VCaP (cell line): ENCODE data around the gene RXRB.

Experiments
- H3K27ac ChIP-seq: fragments of 450-650 bp; 2 replicates; pipeline ENCODE4 v1.5.1; 2017
- TF ChIP-seq, protein P1 (sequence below): fragments of 450-650 bp; conservative IDR thresholded peaks from 2 replicates; pipeline ENCODE4 v1.5.1; 2017; ENCODE audit warnings: mild to moderate bottlenecking, moderate library complexity

RXRB gene

GRCh38 chr6:33176906-33177305 lies 23.6 kb downstream of the RXRB start:
- TF ChIP-seq, protein P1, sequence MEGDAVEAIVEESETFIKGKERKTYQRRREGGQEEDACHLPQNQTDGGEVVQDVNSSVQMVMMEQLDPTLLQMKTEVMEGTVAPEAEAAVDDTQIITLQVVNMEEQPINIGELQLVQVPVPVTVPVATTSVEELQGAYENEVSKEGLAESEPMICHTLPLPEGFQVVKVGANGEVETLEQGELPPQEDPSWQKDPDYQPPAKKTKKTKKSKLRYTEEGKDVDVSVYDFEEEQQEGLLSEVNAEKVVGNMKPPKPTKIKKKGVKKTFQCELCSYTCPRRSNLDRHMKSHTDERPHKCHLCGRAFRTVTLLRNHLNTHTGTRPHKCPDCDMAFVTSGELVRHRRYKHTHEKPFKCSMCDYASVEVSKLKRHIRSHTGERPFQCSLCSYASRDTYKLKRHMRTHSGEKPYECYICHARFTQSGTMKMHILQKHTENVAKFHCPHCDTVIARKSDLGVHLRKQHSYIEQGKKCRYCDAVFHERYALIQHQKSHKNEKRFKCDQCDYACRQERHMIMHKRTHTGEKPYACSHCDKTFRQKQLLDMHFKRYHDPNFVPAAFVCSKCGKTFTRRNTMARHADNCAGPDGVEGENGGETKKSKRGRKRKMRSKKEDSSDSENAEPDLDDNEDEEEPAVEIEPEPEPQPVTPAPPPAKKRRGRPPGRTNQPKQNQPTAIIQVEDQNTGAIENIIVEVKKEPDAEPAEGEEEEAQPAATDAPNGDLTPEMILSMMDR, result no peak
- H3K27ac ChIP-seq, result no peak overlapping the region

GRCh38 chr6:33175436-33176069 lies 24.9 kb downstream of the RXRB start:
- no peak overlapping the region for H3K27ac ChIP-seq
- TF ChIP-seq, protein P1, result no peak

- TF ChIP-seq, protein P1, result no peak
- H3K27ac ChIP-seq, result no peak overlapping the region
Measured at GRCh38 chr6:33174784-33175183, 25.7 kb downstream of the RXRB start.

DNA sequence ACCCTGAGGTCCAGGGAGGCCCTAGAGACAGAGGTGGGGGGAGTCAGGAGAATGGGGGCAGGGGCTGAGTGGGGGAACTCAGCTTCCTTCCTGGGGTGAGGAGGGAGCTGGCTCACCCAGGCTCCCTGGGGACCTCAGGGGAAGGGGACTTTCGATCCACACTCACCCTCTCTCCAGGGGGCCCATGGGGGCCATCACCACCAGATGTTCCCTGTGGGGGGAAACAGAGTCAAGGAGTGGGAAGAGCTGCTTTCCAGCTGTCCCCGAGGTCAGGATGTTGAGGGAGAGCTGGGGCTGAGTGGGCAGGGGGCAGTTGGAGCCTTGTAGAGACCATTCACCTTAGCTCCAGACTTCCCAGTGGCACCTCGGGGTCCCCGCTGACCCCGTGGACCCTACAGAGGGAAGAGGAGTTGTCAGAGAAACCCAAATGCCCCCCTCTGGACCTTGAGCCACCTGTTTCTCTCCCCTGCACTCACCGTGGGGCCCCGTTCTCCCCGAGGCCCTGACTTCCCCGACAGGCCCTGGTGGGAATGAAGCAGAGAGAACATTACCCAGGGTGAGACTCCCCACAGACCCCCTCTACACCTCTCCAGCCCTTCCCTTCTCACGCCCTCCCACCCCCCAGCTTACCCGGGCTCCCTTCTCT lies 26.8 kb downstream of the RXRB start:
- TF ChIP-seq, protein P1, result no peak

DNA sequence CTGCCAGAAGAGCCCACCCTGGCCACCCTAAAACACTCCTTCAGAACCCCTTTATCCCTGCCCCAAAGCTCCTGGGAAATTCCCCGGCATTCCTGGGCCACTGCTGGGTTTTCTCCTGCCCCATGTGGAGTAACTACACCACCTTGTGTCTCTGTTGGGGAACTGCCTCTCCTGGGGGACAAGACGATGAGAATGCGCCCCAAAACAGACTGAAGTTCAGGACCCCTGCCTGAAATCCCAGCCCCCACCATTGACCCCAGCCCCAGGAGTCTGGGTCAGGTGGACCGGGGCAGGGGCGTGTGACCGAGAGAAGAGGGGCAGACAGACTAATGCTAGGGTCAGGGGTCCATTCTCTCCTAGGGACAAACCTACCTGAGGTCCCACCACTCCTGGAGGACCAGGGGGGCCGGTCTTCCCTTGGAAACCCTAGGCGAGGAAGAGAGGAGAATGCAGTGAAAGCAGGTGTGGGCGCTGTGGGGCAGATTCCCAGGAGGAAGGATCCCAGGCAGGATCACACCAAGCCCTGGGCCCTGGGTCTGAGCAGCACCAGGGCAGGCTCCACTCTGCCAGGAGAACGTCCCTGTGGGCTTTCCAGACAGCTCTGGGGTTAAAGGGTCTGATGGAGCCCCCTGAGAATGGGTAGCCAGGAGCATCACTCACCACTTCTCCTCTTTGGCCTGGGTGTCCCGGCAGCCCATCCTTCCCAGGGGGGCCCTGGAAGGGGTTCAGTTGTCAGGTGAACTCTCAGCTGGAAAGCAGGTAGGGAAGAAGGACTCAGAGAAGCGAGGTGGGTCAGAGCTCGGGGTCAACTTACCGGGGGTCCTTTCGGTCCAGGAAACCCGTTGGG lies 27.6 kb downstream of the RXRB start:
- TF ChIP-seq, protein P1, result peak; percentile 58
- no peak overlapping the region for H3K27ac ChIP-seq

More for the DNA sequence above, 26.8 kb downstream of the RXRB start:
- H3K27ac ChIP-seq, result no peak overlapping the region

DNA sequence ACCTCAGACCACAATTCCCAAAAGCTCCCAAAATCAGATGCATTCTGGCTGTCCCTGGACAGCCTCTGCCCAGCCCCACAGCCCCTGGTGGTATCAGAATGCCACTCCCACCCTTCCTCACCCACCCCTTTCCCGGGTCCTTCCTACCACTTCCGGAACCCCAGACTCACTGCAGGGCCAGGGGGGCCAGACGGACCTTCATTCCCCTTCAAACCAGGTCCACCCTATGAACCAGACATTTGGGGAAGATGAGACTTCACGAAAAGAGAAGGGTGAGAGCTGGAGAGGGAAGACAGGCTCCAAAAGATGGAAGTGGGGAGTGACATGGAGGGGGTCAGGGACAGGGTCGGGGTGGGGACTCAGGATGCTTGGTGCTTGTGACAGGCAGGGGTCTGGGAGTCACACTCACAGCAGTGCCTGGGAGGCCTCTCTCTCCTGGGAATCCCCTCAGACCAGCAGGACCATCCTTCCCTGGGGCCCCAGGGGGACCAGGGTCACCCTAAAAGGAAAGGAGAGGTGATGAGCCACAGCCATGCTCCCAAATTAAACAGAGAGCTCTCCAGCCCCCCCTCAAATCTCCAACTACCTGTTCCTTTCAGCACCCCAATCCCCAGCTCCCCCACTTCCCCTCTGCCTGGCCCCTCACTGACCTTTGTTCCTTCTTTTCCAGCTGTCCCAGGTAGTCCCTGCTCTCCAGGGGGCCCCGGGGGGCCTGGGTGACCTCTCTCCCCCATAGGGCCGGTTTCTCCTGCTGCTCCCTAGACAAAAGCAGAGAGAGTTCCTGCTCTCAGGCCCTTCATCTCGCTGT lies 28.4 kb downstream of the RXRB start:
- no peak overlapping the region for H3K27ac ChIP-seq
- TF ChIP-seq, protein P1, result no peak
